ENCODE measurements around the gene FOXL2NB. TPM values are rescaled to one million over a fixed set of nuclear protein-coding genes. Genes with fewer than 3 reads are reported as not detected.

Gene FOXL2NB
- total RNA-seq, 1 experiment from 2014 or later = 2.2 TPM

GRCh38 chr3:138923531-138923994 is 23.5 kb upstream of the FOXL2NB start:
- TF ChIP-seq CTCF (IDR thresholded peaks at IDR 0.05; ENCODE audit: insufficient read depth in 1 of 2, low read depth in 1 of 2, low read length in 1 of 2, severe bottlenecking in 1 of 2, unreplicated experiment in 1 of 2) = peak; percentile 81 to 86
- no peak overlapping the region for H3K4me3 ChIP-seq (ENCODE audit: low read depth, low read length)
- no peaks in the 10 kb centered on the region for H3K36me3 ChIP-seq (ENCODE audit: control insufficient read depth, insufficient read depth, low read length)
- H3K4me1 Mint-ChIP-seq (ENCODE audit: low read depth, unreplicated experiment) = no peaks in the 10 kb centered on the region
- no peaks in the 10 kb centered on the region for H3K27me3 ChIP-seq (replicated peaks; ENCODE audit: control insufficient read depth, insufficient read depth, low read length)
- ChIA-PET POLR2A (no interaction called here), CTCF (interaction anchor here (0.6 to 2.0 kb wide), 16 partner anchors 8 to 703 kb away, joined by 3 to 37 read pairs (median 6); partner anchors contain the start of genes CEP70, ESYT3, FOXL2 and FOXL2NB)
- H3K4me1 ChIP-seq = no peaks in the 10 kb centered on the region
- intact Hi-C loops (cut with micrococcal nuclease; ENCODE audit: unreplicated experiment) = loop anchor here (1.0 to 2.0 kb wide), 3 partner anchors 329 to 506 kb away; partner anchors contain the start of gene CEP70
- peak; percentile 82 to 89 for DNase-seq
- no peaks in the 10 kb centered on the region for H3K36me3 Mint-ChIP-seq (ENCODE audit: insufficient read depth, unreplicated experiment)
- H3K27ac Mint-ChIP-seq (ENCODE audit: unreplicated experiment) = no peak overlapping the region
- no peaks in the 10 kb centered on the region for H3K9me3 Mint-ChIP-seq (ENCODE audit: unreplicated experiment)
- H3K27me3 Mint-ChIP-seq (ENCODE audit: insufficient read depth, unreplicated experiment) = no peaks in the 10 kb centered on the region
- no TSS peak for BruUV-seq (replicated peaks)
- H3K9me3 ChIP-seq = no peaks in the 10 kb centered on the region
- no peak overlapping the region for H3K4me3 Mint-ChIP-seq (ENCODE audit: unreplicated experiment)

GRCh38 chr3:138928727-138929372 is 18.2 kb upstream of the FOXL2NB start:
- POLR2A ChIA-PET = no interaction called here
- CTCF ChIA-PET = no interaction called here

GRCh38 chr3:138933068-138933668 is 13.8 kb upstream of the FOXL2NB start:
- H3K27me3 Mint-ChIP-seq (ENCODE audit: insufficient read depth, unreplicated experiment) = no peaks in the 10 kb centered on the region
- H3K9me3 Mint-ChIP-seq (ENCODE audit: unreplicated experiment) = no peaks in the 10 kb centered on the region
- H3K4me3 ChIP-seq (ENCODE audit: low read depth, low read length) = no peak overlapping the region
- H3K27ac Mint-ChIP-seq (ENCODE audit: unreplicated experiment) = no peak overlapping the region
- no peaks in the 10 kb centered on the region for H3K4me1 ChIP-seq
- H3K4me3 Mint-ChIP-seq (ENCODE audit: unreplicated experiment) = no peak overlapping the region
- no peaks in the 10 kb centered on the region for H3K36me3 Mint-ChIP-seq (ENCODE audit: insufficient read depth, unreplicated experiment)
- POLR2A ChIA-PET = no interaction called here
- TF ChIP-seq CTCF (IDR thresholded peaks at IDR 0.05; ENCODE audit: insufficient read depth in 1 of 2, low read depth in 1 of 2, low read length in 1 of 2, severe bottlenecking in 1 of 2, unreplicated experiment in 1 of 2) = no peak
- intact Hi-C loops (cut with micrococcal nuclease; ENCODE audit: unreplicated experiment) = no loop called here
- H3K4me1 Mint-ChIP-seq (ENCODE audit: low read depth, unreplicated experiment) = no peaks in the 10 kb centered on the region
- H3K9me3 ChIP-seq = no peaks in the 10 kb centered on the region
- no TSS peak for BruUV-seq (replicated peaks)
- no peak for DNase-seq
- CTCF ChIA-PET = interaction anchor here (1.7 to 2.7 kb wide), 2 partner anchors 10 to 17 kb away, joined by 4 to 14 read pairs; no protein-coding TSS in a partner anchor
- no peaks in the 10 kb centered on the region for H3K27me3 ChIP-seq (replicated peaks; ENCODE audit: control insufficient read depth, insufficient read depth, low read length)
- no peaks in the 10 kb centered on the region for H3K36me3 ChIP-seq (ENCODE audit: control insufficient read depth, insufficient read depth, low read length)

More at GRCh38 chr3:138928727-138929372, 18.2 kb upstream of the FOXL2NB start:
- Histone ChIP-seq H3K27me3 (replicated peaks; ENCODE audit: control insufficient read depth, insufficient read depth, low read length) (no peaks in the 10 kb centered on the region), H3K9me3 (no peaks in the 10 kb centered on the region), H3K36me3 (ENCODE audit: control insufficient read depth, insufficient read depth, low read length) (no peaks in the 10 kb centered on the region), H3K4me3 (ENCODE audit: low read depth, low read length) (no peak overlapping the region), H3K4me1 (no peaks in the 10 kb centered on the region)
- Mint-ChIP-seq H3K27ac (ENCODE audit: unreplicated experiment) (no peak overlapping the region), H3K9me3 (ENCODE audit: unreplicated experiment) (no peaks in the 10 kb centered on the region), H3K27me3 (ENCODE audit: insufficient read depth, unreplicated experiment) (no peaks in the 10 kb centered on the region), H3K4me1 (ENCODE audit: low read depth, unreplicated experiment) (no peaks in the 10 kb centered on the region), H3K4me3 (ENCODE audit: unreplicated experiment) (no peak overlapping the region), H3K36me3 (ENCODE audit: insufficient read depth, unreplicated experiment) (no peaks in the 10 kb centered on the region)
- BruUV-seq (replicated peaks) = no TSS peak
- TF ChIP-seq CTCF (IDR thresholded peaks at IDR 0.05; ENCODE audit: insufficient read depth in 1 of 2, low read depth in 1 of 2, low read length in 1 of 2, severe bottlenecking in 1 of 2, unreplicated experiment in 1 of 2) = no peak
- DNase-seq = no peak
- intact Hi-C loops (cut with micrococcal nuclease; ENCODE audit: unreplicated experiment) = no loop called here
